ENCODE data around the gene AFF2. TPM values are rescaled to one million over a fixed set of nuclear protein-coding genes. Genes with fewer than 3 reads are reported as not detected.

AFF2 gene
- total RNA-seq, 1 donor from 2014 or later: 13.4 TPM

DNA sequence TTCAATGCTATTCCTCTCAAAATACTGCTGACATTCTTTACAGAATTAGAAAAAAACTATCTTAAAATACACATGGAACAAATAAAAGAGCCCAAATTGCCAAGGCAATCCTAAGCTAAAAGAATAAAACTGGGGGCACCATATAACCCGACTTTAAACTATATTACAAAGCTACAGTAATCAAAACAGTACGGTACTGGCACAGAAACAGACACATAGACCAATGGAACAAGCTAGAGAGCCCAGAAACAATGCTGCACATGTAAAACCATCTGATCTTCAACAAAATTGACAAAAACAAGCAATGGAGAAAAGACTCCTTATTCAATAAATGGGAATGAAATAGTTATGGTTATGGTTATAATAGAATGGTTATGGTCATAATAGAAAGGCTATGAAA, 522.1 kb downstream of the AFF2 start:
- Histone ChIP-seq H3K27ac (no peak overlapping the region), H3K27me3 (no peaks in the 10 kb centered on the region), H3K9me3 (no peaks in the 10 kb centered on the region), H3K4me1 (no peaks in the 10 kb centered on the region), H3K36me3 (no peaks in the 10 kb centered on the region), H3K4me3 (no peak overlapping the region)
- DNase-seq (no peak), ATAC-seq (no peak)
- TF ChIP-seq, protein P1, sequence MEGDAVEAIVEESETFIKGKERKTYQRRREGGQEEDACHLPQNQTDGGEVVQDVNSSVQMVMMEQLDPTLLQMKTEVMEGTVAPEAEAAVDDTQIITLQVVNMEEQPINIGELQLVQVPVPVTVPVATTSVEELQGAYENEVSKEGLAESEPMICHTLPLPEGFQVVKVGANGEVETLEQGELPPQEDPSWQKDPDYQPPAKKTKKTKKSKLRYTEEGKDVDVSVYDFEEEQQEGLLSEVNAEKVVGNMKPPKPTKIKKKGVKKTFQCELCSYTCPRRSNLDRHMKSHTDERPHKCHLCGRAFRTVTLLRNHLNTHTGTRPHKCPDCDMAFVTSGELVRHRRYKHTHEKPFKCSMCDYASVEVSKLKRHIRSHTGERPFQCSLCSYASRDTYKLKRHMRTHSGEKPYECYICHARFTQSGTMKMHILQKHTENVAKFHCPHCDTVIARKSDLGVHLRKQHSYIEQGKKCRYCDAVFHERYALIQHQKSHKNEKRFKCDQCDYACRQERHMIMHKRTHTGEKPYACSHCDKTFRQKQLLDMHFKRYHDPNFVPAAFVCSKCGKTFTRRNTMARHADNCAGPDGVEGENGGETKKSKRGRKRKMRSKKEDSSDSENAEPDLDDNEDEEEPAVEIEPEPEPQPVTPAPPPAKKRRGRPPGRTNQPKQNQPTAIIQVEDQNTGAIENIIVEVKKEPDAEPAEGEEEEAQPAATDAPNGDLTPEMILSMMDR (IDR thresholded peaks at IDR 0.05): no peak
- intact Hi-C loops (cut with DNase I): no loop called here

DNA sequence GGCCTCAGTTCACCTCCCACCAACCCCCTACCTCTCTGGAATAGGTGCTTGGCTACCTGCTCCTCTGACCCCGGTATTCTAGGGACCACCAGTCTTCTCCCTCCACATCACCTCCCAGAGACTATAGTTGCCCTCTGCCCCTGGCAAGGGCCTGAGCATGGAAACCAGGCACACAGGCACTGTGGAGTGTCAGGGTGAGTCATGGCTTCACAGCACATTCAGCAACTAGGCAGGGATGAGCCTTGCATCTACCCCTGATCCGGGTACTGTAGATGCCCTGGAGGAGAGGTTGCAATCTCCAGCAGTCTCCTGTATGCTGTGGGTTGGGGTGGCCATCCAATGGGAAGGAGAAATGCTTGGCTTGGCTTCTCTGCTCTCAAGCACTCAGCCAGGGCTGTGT, 532.0 kb downstream of the AFF2 start:
- intact Hi-C loops (cut with DNase I): no loop called here
- Histone ChIP-seq H3K4me3 (no peak overlapping the region), H3K27me3 (no peaks in the 10 kb centered on the region), H3K9me3 (no peaks in the 10 kb centered on the region), H3K4me1 (no peaks in the 10 kb centered on the region), H3K36me3 (no peaks in the 10 kb centered on the region), H3K27ac (no peak overlapping the region)
- DNase-seq (no peak), ATAC-seq (no peak)
- TF ChIP-seq, protein P1 (IDR thresholded peaks at IDR 0.05): no peak

DNA sequence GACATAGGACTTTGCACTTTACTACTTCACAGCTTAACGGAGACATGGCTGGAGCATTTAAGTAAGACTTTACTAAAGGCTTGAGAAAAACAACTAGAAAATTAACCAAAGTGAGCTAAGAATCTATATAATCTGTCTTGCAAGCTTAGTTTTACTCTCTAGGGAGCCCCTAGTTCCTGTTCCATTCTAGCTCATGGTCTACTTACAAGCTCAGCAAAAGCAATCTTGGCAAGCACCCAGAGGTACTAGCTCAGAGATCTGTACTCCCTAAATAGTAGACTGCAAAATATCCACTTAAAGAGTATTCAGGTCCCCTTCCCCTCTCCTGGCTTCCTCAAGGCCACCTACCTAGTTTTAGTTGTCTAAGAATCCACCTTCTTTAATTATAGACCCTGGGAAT, 535.7 kb downstream of the AFF2 start:
- TF ChIP-seq, protein P1 (IDR thresholded peaks at IDR 0.05): no peak
- no peaks in the 10 kb centered on the region for H3K4me1 ChIP-seq
- DNase-seq: no peak
- no peaks in the 10 kb centered on the region for H3K9me3 ChIP-seq
- no peaks in the 10 kb centered on the region for H3K36me3 ChIP-seq
- H3K27ac ChIP-seq: no peak overlapping the region
- no peaks in the 10 kb centered on the region for H3K27me3 ChIP-seq
- intact Hi-C loops (cut with DNase I): no loop called here
- no peak overlapping the region for H3K4me3 ChIP-seq
- ATAC-seq: no peak

DNA sequence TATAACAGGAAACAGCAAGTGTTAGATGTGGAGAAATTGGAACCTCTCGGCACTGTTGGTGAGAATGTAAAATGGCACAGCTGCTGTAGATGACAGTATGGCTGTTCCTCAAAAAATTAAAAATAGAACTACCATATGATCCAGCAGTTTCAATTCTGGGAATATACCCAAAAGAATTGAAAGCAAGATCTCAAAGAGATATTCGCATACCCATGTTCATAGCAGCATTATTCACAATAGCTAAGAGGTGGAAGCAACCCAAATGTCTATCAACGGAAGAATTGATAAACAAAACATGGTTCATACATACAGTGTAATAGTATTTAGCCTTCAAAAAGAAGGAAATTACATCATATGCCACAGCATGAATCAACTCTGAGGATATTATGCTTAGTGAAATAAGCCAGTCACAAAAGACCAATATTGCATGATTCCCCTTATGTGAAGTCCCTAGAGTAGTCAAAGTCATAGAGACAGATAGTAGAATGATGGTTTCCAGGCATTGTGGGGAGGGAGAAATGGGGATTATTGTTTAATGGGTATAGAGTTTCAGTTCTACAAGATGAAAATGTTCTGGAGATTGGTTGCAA, 537.0 kb downstream of the AFF2 start:
- intact Hi-C loops (cut with DNase I): no loop called here
- no peak for ATAC-seq
- no peak overlapping the region for H3K4me3 ChIP-seq
- TF ChIP-seq, protein P1 (IDR thresholded peaks at IDR 0.05): no peak
- no peaks in the 10 kb centered on the region for H3K9me3 ChIP-seq
- H3K36me3 ChIP-seq: no peaks in the 10 kb centered on the region
- no peak for DNase-seq
- H3K27ac ChIP-seq: no peak overlapping the region
- H3K4me1 ChIP-seq: no peaks in the 10 kb centered on the region
- no peaks in the 10 kb centered on the region for H3K27me3 ChIP-seq

DNA sequence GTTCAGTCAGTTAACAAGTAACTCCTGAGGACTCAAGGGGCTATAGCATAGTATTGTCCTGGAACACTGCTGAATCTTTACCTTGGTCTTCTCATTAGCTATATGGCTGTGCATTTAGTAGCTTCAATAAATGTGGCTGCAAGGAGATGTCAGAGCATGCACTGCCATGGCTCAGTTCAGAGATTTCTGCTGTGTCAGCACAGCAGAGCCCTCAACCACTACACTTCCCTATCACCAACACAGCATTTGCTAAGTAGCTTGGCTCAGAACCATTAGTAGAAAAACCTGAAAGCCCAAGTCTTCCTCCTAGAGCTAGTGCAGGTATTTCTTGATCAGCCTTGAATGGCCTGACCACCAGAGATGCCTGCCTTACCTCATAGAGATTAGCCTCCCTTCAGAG, 538.6 kb downstream of the AFF2 start:
- Histone ChIP-seq H3K4me1 (no peaks in the 10 kb centered on the region), H3K9me3 (no peaks in the 10 kb centered on the region), H3K27ac (no peak overlapping the region), H3K27me3 (no peaks in the 10 kb centered on the region), H3K4me3 (no peak overlapping the region), H3K36me3 (no peaks in the 10 kb centered on the region)
- DNase-seq (no peak), ATAC-seq (no peak)
- TF ChIP-seq, protein P1 (IDR thresholded peaks at IDR 0.05): no peak
- intact Hi-C loops (cut with DNase I): no loop called here

All from upper lobe of right lung (tissue), 1 donor.